HG03457 (cell line): ENCODE measurements around the gene FHAD1.

Experiments used
- ATAC-seq: cut with Tn5 transposase; IDR thresholded peaks from one replicate; pipeline ENCODE4 v1.9.1; 2021; ENCODE audit warnings: moderate number of reproducible peaks; ENCODE audit not compliant: unreplicated experiment

FHAD1 gene

DNA sequence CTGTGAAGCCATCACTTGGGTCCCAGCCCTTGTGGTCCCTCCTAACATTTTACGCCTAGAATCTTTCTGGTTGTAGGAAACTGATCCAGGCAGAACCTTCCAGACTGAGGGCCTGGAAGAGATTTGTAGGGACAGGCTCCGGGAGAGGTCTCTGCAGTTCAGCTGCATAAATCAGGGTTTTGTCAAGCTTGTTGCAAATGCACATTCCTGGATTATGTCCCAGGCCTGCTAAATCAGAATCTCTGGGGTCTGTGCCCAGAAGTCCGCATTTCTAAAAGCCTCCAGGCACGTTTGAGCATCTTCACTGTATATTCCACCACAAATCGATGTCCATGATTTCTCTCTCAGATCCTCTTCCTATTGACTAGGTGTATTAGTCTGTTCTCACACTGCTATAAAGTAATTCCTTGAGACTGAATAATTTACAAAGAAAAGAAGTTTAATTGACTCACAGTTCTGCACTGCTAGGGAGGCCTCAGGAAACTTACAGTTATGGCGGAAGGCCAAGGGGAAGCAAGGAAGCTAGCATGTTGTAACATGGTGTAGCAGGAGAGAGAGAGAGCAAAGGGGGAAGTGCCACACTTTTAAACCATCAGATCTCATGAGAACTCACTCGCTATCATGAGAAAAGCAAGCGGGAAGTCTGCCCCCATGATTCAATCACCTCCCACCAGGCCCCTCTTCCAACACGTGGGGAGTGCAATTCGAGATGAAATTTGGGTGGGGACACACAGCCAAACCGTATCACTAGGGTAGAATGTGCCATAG lies 1.2 kb upstream of the FHAD1 start:
- ATAC-seq: no peak

DNA sequence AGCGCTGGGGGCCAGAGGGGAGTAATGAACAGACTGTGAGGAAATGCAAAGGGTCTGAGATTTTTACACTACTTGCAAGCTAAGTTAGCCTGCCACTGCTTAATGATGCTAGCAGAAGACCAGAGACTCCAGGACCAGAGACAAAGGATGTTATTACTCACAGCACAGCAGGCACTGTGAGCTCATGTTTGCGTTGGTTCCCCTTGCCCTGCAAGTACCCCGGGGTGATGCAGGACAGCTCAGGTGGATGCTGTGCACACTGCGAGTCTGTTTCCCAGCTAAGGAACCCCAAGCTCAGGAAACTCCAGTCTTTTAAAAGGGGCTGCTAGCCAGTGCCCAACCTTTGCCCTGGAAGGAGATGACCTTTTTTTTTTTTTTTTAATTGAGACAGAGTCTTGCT lies 1.2 kb downstream of the FHAD1 start:
- no peak for ATAC-seq

DNA sequence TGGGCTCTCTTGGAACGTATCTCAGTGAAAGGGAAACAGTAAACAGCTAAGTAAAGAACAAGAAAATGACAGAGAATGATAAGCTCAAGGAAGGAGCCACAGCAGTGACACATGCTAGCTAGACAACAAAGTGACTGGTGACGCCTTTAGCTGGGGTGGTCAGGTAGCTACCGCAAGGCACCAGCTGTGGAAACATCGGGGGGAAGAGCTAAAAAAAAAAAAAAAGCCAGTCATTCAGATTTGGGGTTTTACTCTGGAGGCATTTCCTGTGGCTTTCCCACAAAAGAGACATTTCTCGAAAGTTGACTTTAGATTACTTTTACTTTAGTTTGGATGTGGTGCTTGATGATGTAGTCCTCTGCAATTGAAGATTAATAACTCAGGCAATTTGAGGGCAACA lies 2.1 kb downstream of the FHAD1 start:
- peak; percentile 46 for ATAC-seq

DNA sequence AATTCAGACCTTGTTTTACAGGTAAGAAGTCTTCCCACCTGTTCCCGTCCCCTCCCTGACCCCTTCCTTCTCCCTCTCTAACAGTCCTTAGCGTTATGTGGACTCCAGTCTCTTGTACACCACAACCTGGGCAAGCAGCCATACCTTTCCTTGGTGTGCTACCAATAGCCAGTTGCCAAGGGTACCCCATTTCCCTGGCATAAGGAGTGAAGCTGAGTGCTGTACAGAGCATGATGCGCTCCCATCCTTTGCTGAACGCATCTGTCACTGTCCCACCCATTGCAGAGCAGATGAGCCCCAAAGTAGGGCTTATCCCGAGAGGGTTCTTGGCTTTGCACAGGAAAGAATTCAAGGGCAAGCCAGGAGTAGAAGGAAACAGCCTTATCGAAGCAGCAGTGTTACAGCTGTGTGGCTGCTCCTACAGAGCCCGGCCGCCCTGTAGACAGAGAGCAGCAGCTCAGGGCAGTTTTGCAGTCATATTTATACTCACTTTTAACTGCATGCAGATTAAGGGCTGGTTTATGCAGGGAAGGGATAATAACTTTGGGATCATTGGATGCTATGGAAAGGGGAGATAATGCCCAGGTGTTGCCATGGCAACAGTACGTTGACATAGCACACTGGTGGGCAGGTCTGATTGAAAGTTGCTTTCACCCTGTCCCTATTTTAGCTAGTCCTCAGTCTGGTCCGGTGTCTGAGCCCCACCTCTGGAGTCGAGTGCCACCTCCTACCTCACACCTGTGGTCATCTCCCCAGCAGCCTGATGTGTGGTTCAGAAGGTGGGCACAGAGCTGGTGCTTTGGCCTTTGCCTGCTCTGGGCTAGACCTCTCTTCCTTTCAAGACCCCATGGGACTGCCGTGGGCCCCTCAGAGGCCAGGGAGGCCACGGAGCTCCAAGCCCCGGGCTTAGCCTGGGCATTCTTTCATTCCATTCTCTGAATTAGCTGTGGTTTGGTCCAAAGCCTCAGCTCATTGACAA lies 5.1 kb downstream of the FHAD1 start:
- ATAC-seq: no peak

DNA sequence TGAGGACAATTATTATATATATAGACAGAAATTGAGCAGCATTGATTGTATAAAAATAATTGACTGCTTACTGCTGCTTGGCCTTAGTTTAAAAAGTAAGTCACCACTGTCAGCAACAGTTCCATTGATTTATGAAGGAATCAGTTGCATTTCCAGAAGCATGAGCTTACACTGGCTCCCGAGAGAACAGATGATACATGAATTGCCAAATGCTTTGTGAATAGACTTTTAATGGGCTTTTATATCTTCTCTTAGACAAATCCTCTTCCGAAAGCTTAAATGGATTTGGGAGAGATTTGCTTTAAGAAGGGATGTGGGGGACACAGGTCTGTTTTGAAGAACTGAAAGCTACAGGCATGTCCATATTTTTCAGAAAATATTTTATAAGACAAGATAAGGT lies 7.5 kb downstream of the FHAD1 start:
- ATAC-seq: no peak

DNA sequence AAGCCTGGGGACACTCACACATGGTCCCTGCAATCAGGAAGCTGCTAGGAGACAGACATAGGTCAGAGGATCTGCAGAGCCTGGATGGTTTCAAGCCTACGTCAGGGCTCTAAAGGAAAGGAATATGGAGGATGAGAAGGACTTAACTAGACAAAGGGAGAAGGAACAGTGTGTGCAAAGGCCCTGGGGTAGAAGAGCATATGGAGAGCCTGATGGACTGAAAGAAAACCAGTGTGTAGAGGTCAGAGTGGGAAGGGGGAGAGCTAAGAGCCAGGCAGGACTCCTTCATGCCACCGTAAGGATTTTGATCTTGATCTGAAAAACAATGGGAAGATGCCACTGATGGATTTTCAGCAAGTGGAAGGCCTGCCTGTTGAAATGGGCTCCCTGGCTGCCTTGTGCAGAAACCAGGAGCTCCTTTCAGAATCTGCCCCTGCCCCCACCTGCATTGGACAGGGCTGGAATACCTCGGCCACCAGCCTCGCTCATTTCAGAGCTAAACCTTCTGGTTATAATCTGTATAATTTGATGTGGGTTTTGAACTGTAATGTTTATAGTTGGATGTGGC lies 8.6 kb downstream of the FHAD1 start:
- ATAC-seq: no peak

DNA sequence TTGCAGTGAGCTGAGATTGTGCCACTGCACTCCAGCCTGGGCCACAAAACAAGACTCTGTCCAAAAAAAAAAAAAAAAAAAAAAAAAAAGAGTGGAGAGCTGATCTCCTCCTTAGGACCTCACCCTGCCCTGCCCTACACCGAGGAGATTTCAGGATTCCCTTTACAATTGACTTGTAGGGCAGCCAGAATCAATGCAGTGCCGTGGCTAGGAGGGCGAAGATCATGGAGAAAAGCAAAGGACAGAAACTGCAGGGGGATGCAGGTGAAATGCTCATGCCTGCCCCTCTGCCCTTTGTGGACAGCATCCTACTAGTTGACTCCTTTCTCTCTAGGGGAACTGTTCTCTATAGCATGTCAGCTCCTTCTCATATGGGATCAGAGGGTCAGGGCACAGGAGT lies 9.6 kb downstream of the FHAD1 start:
- ATAC-seq: no peak

DNA sequence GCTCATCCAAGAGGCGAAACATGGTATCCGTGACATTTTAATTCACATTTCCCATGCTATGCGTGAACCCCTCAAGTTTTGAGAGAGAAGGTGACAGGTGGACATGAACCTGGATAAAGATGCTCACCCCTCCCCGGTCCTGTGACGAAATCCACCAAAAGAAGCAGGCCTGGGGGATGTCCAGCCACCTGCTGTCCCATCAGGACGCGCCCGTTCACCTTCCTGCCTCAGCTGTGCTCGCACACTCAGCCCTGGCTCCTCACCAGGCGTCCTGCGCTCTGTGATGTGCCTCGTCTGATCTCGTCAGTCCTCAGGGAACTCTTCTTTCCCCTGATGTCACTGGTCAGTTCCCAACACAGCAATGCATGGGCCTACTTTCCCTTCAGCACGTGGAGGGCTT lies 10.3 kb downstream of the FHAD1 start:
- no peak for ATAC-seq

DNA sequence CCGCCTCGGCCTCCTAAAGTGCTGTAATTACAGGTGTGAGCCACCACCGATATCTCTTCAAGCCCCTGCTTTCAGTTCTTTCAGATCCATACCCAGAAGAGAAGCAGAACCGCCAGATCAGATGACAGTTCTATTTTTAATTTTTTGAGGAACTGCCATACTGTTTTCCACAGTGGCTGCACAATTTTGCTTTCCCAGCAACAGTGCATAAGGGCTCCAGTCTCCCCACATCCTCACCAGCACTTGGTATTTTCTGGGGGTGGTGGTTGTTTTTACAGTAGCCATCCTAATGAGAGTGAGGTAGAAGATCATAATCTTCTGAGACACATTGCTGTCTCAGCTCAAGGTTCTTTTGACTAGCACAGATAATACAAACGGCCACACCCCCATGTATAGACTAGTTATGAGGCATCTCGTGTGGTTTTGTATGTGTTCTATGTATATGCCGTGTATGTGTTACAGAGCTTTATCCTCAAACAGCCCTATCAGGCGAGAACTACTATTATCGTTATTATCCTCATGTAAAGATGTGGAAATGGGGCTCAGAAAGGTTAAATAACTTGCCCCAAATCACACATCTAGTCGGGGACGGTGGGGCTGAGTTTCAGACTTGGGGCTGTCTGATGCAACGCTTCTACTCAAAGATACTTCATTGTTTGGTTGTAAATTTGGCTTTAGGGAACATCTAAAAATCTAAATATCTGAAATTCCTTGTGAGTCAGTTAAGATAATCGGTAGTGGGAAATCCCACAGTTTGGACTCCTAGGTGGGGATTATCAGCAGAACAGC lies 12.0 kb downstream of the FHAD1 start:
- ATAC-seq: no peak

DNA sequence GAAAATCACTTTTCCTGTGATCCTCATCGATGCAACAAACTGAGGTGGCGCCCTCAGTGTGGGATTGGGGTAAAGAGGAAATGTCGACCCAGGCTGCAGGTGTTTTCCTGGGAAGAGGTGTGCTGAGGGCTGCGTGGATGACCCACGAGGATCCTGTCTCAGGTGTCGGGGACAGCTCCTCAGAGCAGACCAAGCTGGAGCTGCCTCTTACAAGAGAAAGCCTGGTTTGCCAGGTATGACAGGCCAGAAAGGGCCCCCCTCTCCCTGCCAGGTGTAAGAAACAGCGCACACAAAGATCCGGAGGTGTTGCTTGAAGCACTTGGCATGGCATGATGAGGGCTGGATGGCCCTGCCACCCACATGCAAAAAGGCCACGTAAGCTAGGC lies 12.6 kb downstream of the FHAD1 start:
- ATAC-seq: no peak

DNA sequence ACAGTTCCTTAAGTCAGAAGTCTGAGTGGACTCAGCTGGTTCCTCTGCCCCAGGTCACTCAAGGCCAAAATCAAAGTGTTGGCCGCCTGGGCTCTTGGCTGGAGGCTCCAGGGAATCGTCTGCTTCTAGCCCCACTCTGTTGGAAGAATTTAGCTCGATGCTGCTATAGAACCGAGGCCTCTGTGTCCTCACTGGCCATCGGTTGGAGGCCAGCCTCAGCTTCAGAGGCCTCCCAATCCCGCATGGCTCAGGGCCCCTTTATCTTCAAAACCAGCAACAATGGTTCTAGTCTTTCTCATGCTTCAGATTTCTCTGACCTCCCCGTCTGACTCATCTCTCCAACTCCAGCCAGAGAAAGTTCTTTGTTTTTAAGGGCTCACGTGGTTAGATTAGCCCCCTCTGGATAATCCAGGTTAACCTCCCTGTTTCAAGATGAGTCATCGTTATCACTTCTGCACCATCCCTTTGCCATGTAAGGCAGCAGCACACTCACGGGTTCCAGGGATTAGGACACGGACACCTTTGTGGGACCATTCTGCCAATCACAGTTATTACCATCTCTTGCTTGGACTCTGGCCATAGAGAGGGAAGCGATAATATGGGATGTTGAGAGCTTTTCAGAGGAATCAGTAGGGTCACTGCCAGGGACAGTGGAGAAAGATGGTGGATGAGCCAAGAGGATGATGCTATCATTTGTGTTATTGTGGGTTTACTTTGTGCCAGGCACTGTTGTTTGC lies 13.6 kb downstream of the FHAD1 start:
- no peak for ATAC-seq

DNA sequence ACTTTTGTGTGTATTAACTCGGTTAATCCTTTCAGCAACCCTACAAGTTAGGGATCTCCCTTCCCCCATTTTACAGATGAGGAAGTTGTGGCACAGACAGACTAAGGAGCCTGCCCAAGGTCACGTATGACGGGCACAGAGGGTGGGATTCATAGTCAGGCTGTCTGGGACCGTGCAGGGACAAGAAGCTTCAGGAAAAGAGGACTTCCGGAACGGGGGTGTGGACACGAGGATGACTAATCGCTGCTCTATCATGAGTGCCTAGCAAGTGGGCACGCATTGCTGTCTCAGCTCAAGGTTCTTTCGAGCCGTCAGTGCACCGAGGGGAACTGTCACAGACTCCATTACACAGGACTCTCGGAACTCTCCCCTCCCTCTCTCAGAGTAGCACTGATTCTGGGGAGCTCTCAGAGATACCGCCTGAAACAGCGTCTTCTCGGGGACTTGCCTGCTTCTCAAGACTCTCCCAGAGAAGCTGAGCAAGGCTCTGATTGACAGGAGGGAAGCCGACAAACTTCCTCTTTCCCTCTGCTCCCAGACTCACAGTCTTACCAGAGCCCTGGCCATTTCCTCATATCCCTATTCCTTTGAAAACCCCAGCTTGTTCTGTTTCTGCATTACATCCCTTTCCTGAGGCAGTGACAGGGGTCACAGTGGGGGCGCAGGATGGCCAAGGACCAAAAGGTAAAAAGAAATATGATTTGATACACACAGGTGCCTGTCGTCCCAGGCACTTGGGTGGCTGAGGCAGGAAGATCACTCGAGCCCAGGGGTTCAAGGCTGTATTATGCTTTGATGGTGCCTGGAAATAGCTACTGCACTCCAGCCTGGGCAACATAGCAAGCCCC lies 14.4 kb downstream of the FHAD1 start:
- no peak for ATAC-seq

DNA sequence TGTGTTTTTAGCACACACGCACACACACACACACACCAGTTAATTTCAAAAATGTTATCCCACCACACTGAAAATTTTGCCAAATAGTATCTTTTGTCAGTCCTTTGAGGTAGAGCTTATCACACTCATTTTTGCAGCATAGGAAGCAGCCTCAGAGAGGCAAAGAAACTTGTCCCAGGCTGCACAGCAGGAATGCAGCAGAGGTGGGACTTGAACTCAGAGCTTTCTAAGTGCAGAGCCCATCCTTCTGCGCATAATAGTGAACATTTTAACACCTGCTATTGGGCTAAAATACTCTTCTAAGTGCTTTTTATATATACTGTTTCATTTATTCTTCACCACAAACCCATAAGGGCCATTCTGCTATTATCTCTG lies 15.0 kb downstream of the FHAD1 start:
- ATAC-seq: no peak

DNA sequence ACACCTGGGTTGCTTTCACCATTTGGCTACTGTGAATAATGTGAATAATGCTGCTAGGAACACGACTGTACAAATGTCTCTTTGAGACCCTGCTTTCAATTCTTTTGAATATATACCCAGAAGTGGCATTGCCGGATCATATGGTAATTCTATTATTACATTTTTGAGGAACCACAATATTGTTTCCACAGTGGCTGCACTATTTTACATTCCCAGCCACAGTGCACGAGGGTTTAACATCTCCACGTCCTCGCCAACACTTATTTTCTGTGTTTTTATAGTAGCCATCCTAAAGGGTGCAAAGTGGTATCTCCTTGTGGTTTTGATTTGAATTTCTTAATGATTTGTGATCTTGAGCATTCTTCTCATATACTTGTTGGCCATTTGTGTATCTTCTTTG lies 15.7 kb downstream of the FHAD1 start:
- ATAC-seq: no peak

DNA sequence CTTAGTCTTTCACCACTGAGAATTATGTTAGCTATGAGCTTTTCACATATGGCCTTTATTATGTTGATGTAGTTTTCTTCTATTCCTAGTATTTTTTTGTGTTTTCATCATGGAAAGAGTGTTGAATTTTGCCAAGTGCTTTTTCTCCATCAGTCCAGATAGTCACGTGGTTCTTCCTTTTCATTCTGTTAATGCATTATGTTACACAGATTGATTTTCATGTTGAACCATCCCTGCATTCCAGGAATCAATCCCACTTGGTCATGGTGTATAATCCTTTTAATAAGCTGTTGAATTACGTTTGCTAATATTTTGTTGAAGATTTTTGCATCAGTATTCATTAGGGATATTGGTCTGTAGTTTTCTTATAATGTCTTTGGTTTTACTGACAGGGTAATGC lies 17.7 kb downstream of the FHAD1 start:
- ATAC-seq: no peak

DNA sequence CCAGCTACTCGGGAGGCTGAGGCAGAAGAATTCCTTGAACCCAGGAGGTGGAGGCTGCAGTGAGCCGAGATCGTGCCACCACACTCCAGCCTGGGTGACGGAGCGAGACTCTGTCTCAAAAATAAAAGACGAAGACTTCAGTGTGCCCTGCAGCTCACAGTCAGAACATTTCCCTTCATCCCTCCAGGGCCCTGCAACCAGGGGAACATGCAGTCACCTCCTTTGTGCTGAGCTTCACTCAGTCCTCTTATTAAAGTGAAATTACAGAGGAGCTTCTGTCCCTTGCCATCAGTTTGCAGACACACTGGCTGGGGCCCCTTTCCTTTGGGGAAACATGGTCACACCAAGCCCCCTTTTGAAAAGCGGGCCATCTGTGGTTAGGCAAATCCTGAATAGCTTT lies 24.2 kb downstream of the FHAD1 start:
- no peak for ATAC-seq

DNA sequence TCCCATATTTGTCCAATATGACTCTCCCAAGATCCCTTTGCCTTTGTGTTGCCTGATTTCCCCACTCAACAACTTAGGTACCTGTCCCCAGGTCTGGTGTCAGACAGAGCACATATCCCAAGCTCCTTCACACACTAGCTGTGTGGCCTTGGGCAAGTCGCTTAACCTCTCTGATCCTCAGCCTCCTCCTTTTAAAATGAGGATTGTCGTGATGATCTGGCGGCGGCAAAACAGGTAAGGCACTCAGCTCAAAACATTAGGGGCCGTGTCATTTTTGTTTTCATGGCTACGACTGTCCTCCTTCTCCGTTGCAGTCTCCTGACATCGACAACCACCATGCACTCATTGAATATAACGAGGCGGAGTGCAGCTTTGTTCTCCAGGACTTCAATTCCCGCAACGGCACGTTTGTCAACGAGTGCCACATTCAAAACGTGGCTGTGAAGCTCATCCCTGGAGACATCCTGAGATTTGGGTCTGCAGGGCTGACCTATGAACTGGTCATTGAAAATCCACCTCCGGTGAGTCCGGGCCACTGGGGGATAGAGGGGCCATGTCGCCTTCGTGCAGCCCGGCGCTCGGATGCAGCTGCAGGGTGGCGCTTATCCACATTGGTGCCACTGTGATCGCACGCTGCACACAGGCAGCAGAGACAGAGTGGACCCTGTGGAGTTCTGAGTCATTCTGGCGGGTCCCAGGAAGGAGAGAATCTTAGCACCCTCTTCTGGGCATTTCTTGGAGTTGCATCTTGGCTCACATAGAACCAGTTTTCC lies 25.2 kb downstream of the FHAD1 start:
- no peak for ATAC-seq

DNA sequence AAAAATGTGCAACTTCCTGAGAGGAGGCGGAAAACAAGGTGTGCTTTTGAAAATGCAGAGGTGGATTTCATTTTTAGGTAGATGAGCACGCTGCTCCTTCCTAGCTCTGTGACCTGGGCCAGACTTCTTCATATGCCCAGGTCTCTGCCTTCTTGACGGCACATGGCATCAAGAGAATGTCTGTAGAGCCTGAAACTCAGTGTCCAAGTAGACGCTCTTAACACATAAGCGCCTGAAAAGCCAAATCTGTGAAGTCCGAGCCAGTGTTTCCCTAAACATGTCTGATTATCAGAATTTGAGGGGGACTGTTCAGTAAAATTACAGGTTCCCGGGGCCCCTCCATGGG lies 25.7 kb downstream of the FHAD1 start:
- no peak for ATAC-seq

DNA sequence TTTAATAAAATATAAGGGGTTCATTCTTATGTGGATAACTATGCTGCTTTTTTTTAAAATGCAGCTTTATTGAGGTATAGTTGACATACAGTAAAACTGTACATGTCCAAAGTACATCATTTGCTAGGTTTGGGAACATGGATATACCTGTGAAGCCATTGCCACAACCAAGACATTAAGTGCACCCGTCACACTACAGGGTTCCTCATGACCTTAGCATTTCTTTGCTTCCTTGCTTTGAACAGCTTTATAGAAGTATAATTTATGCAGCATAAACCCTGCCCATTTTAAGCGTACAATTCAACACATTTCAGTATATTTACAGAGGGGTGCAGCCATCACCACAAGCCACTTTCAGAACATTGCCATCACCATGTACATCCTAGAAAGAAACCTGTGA lies 26.3 kb downstream of the FHAD1 start:
- no peak for ATAC-seq
